SK-N-SH (cell line): Measurements from ENCODE around the gene TPST2.

Experiments used
- CHD2 ChIP-seq: fragments of 150-350 bp; IDR thresholded peaks from 2 replicates; pipeline ENCODE4 v1.6.1; 2018; ENCODE audit warnings: low read length; ENCODE audit not compliant: partially characterized antibody
- EP300 ChIP-seq, 2 experiments: IDR thresholded peaks; 2 replicates each; pipeline versions ENCODE4 v1.4.0 to v1.6.1; 2012; ENCODE audit warnings: borderline replicate concordance in 1 of 2, low read depth in 1 of 2, low read length in 1 of 2
- EZH2phosphoT487 ChIP-seq: fragments of 200-600 bp; sonication (generic); IDR thresholded peaks from 2 replicates; pipeline ENCODE4 v1.6.1; 2017; ENCODE audit warnings: low read depth, mixed run types, mild to moderate bottlenecking, antibody characterized with exemption, moderate library complexity, borderline replicate concordance
- FOXM1 ChIP-seq: IDR thresholded peaks from 2 replicates; pipeline ENCODE4 v1.4.0; 2012; ENCODE audit warnings: low read depth, mild to moderate bottlenecking
- JUND ChIP-seq: IDR thresholded peaks from 2 replicates; pipeline ENCODE4 v1.4.0; 2012
- NFIC ChIP-seq: IDR thresholded peaks from 2 replicates; pipeline ENCODE4 v1.4.0; 2012; ENCODE audit warnings: borderline replicate concordance
- NRF1 ChIP-seq: IDR thresholded peaks from 2 replicates; pipeline ENCODE4 v1.6.1; 2012; ENCODE audit warnings: low read depth, mild to moderate bottlenecking, low read length
- POLR2AphosphoS5 ChIP-seq: IDR thresholded peaks from 2 replicates; pipeline ENCODE4 v1.6.1; 2012; ENCODE audit warnings: low read depth, low read length
- RXRA ChIP-seq: IDR thresholded peaks from 2 replicates; pipeline ENCODE4 v1.4.0; 2012; ENCODE audit warnings: low read depth, mild to moderate bottlenecking, borderline replicate concordance
- SMC3 ChIP-seq: IDR thresholded peaks from 2 replicates; pipeline ENCODE4 v1.6.1; 2012; ENCODE audit warnings: low read depth, low read length, improper control_type of control experiment
- TAF1 ChIP-seq: IDR thresholded peaks from 2 replicates; pipeline ENCODE4 v1.6.1; 2012; ENCODE audit warnings: low read depth, mild to moderate bottlenecking, low read length, moderate library complexity, borderline replicate concordance
- TF ChIP-seq, protein P1 (sequence below): fragments of 200-600 bp; sonication (generic); IDR thresholded peaks from 2 replicates; pipeline ENCODE4 v1.6.1; 2017; ENCODE audit warnings: antibody characterized with exemption, mild to moderate bottlenecking, moderate library complexity
- TF ChIP-seq, protein P2 (sequence below): IDR thresholded peaks from 2 replicates; pipeline ENCODE4; 2012
- TF ChIP-seq, protein P3 (sequence below): IDR thresholded peaks from 2 replicates; pipeline ENCODE4 v1.4.0; 2012; ENCODE audit warnings: low read depth

DNA sequence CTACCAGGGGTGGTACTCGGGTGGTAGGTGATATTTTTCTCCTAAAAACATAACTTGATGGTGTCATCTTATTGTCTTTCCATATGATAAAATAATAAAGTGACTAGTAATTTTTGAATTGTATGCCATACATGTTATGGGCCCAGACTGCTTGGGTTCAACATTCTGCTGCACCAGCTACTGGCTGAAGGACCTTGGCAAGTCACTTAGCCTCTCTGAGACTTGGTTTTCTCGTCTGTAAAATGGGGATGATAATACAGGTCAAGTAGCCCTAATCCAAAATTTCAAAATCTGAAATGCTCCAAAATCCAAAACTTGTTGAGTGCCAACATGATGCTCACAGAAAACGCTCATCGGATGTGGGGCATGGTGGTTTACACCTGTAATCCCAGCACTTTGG lies 42.1 kb downstream of the TPST2 start:
- TF ChIP-seq, protein P1, sequence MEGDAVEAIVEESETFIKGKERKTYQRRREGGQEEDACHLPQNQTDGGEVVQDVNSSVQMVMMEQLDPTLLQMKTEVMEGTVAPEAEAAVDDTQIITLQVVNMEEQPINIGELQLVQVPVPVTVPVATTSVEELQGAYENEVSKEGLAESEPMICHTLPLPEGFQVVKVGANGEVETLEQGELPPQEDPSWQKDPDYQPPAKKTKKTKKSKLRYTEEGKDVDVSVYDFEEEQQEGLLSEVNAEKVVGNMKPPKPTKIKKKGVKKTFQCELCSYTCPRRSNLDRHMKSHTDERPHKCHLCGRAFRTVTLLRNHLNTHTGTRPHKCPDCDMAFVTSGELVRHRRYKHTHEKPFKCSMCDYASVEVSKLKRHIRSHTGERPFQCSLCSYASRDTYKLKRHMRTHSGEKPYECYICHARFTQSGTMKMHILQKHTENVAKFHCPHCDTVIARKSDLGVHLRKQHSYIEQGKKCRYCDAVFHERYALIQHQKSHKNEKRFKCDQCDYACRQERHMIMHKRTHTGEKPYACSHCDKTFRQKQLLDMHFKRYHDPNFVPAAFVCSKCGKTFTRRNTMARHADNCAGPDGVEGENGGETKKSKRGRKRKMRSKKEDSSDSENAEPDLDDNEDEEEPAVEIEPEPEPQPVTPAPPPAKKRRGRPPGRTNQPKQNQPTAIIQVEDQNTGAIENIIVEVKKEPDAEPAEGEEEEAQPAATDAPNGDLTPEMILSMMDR, result no peak
- TF ChIP-seq, protein P2, sequence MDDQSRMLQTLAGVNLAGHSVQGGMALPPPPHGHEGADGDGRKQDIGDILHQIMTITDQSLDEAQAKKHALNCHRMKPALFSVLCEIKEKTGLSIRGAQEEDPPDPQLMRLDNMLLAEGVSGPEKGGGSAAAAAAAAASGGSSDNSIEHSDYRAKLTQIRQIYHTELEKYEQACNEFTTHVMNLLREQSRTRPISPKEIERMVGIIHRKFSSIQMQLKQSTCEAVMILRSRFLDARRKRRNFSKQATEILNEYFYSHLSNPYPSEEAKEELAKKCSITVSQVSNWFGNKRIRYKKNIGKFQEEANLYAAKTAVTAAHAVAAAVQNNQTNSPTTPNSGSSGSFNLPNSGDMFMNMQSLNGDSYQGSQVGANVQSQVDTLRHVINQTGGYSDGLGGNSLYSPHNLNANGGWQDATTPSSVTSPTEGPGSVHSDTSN, result no peak
- no peak for TF ChIP-seq SMC3
- no peak for TF ChIP-seq NFIC
- TF ChIP-seq TAF1, result no peak
- no peak for TF ChIP-seq EP300 (IDR thresholded peaks at IDR 0.05; ENCODE audit: borderline replicate concordance in 1 of 2, low read depth in 1 of 2, low read length in 1 of 2)
- TF ChIP-seq CHD2, result no peak
- TF ChIP-seq, protein P3, sequence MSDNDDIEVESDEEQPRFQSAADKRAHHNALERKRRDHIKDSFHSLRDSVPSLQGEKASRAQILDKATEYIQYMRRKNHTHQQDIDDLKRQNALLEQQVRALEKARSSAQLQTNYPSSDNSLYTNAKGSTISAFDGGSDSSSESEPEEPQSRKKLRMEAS, result no peak
- TF ChIP-seq POLR2AphosphoS5, result no peak
- TF ChIP-seq FOXM1, result no peak
- no peak for TF ChIP-seq JUND
- TF ChIP-seq RXRA, result no peak
- TF ChIP-seq NRF1, result no peak
- TF ChIP-seq EZH2phosphoT487, result no peak
